HEK293T (cell line): ENCODE results near the gene SEC14L1.

ENCODE experiments used
- ARNT ChIP-seq: fragments of 450-650 bp; IDR thresholded peaks from 2 replicates; pipeline ENCODE4 v1.6.1; 2017; ENCODE audit warnings: mild to moderate bottlenecking
- BHLHE40 ChIP-seq: fragments of 450-650 bp; IDR thresholded peaks from 2 replicates; pipeline ENCODE4 v1.6.1; 2016; ENCODE audit warnings: mild to moderate bottlenecking, moderate library complexity, borderline replicate concordance
- FOXK2 ChIP-seq: fragments of 450-650 bp; IDR thresholded peaks from 2 replicates; pipeline ENCODE4 v1.6.1; 2016; ENCODE audit warnings: mild to moderate bottlenecking
- FOXM1 ChIP-seq: fragments of 450-650 bp; IDR thresholded peaks from 2 replicates; pipeline ENCODE4 v1.6.1; 2017; ENCODE audit warnings: mild to moderate bottlenecking, borderline replicate concordance
- HDGF ChIP-seq: fragments of 450-650 bp; IDR thresholded peaks from 2 replicates; pipeline ENCODE4 v1.6.1; 2017; ENCODE audit warnings: antibody characterized with exemption, borderline replicate concordance
- LEF1 ChIP-seq: fragments of 450-650 bp; IDR thresholded peaks from 2 replicates; pipeline ENCODE4 v1.6.1; 2017; ENCODE audit warnings: mild to moderate bottlenecking, borderline replicate concordance
- NFRKB ChIP-seq: fragments of 450-650 bp; IDR thresholded peaks from 2 replicates; pipeline ENCODE4 v1.6.1; 2016; ENCODE audit warnings: mild to moderate bottlenecking, moderate library complexity
- SP1 ChIP-seq: fragments of 450-650 bp; IDR thresholded peaks from 2 replicates; pipeline ENCODE4 v1.6.1; 2017
- SUZ12 ChIP-seq: fragments of 450-650 bp; IDR thresholded peaks from 2 replicates; pipeline ENCODE4 v1.6.1; 2016; ENCODE audit warnings: mild to moderate bottlenecking
- TF ChIP-seq, protein P1 (sequence below): fragments of 450-650 bp; IDR thresholded peaks from 2 replicates; pipeline ENCODE4 v1.6.1; 2016

DNA sequence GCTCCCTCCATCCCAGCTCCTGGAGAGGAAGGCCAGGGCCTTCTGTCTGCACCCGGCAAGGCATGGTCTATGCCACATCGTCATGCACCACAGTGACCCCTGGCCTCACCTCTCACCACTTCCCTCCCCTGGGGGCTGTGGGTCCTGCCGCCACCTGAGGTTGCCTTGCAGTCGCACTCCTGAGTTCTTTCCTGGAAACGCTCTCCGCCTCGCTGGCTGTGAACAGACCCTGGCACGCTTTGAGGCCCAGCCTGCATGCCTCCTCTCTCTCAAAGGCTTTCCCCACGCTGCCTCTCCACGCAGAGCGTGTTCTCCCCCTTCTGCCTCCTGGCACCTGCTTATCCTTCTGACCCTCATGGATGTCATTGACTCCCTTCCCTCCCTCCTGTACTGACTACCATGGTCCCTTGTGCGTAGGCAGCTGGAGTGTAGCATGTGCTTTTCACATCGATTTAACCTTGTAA is 45.4 kb downstream of the SEC14L1 start:
- TF ChIP-seq SP1: no peak
- TF ChIP-seq LEF1: no peak
- no peak for TF ChIP-seq FOXM1
- no peak for TF ChIP-seq SUZ12
- TF ChIP-seq, protein P1, sequence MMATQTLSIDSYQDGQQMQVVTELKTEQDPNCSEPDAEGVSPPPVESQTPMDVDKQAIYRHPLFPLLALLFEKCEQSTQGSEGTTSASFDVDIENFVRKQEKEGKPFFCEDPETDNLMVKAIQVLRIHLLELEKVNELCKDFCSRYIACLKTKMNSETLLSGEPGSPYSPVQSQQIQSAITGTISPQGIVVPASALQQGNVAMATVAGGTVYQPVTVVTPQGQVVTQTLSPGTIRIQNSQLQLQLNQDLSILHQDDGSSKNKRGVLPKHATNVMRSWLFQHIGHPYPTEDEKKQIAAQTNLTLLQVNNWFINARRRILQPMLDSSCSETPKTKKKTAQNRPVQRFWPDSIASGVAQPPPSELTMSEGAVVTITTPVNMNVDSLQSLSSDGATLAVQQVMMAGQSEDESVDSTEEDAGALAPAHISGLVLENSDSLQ: no peak
- no peak for TF ChIP-seq NFRKB
- no peak for TF ChIP-seq ARNT
- no peak for TF ChIP-seq HDGF
- TF ChIP-seq BHLHE40: no peak
- TF ChIP-seq FOXK2: no peak
